ENCODE data around the gene NPDC1. TPM values are rescaled to one million over a fixed set of nuclear protein-coding genes. Genes with fewer than 3 reads are reported as not detected.

NPDC1 gene
- total and polyA plus RNA-seq, 2 donors (not counting 1 experiment from before 2014, with no cell fraction given) = 0.17 to 0.19 TPM

DNA sequence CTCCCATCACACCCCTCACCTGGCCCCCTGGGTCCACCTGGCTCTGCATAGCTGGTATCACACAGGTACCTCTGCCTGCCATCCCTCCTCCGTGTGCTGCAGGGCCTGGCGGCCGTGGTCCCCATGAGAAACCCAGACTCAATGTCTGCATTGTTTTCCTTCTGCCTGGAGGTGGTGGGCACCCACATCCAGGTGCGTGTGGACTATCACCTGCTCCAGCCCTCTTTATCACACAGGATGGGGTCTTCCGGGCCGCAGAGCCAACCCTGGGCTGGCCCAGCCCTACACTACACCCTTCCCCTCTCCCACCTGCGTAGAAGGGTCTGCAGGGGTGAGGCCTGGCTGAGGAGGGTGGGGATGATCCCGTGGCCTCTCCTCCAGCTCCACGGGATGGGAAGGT lies 7.1 kb downstream of the NPDC1 start:
- 94% methylated on average over 4 of the region's 9 CpGs for WGBS (ENCODE audit: insufficient coverage)
- Histone ChIP-seq H3K4me3 (ENCODE audit: control extremely low read depth in 1 of 5, extremely low read depth in 1 of 5, insufficient read depth in 1 of 5, low read depth in 2 of 5, low read length in 4 of 5) (no peak overlapping the region), H3K4me2 (replicated peaks; ENCODE audit: low read depth, low read length, poor library complexity, severe bottlenecking) (no peak overlapping the region), H3K9ac (ENCODE audit: low read length) (no peak overlapping the region), H3K27ac (ENCODE audit: low read length in 2 of 2) (no peak overlapping the region), H3K4me1 (ENCODE audit: control insufficient read depth in 2 of 2, insufficient read depth in 2 of 2, low read length in 2 of 2) (peaks cover 15 to 17% of the 10 kb centered on the region in 2 donors), H3K9me3 (ENCODE audit: control extremely low read depth in 1 of 3, control insufficient read depth in 2 of 3, insufficient read depth in 1 of 3, low read length in 2 of 3) (peaks cover 0 to 15% (median 0%) of the 10 kb centered on the region in 3 donors), H3K27me3 (replicated peaks in 1 of 4; ENCODE audit: control extremely low read depth in 1 of 4, control insufficient read depth in 3 of 4, insufficient read depth in 4 of 4, low read length in 3 of 4) (peaks cover 0 to 25% (median 10%) of the 10 kb centered on the region in 4 experiments), H3K36me3 (replicated peaks in 1 of 2; ENCODE audit: control extremely low read depth in 1 of 2, control insufficient read depth in 1 of 2, extremely low read depth in 1 of 2, insufficient read depth in 2 of 2, low read length in 1 of 2) (no peaks in the 10 kb centered on the region), H3K79me2 (ENCODE audit: control insufficient read depth, insufficient read depth, low read length) (no peaks in the 10 kb centered on the region), H2AFZ (ENCODE audit: insufficient read depth, low read depth, low read length, poor library complexity, severe bottlenecking) (no peak overlapping the region), H4K20me1 (ENCODE audit: control insufficient read depth, insufficient read depth, low read length, poor library complexity, severe bottlenecking) (no peaks in the 10 kb centered on the region)
- intact Hi-C loops (cut with micrococcal nuclease) = no loop called here
- ChIA-PET CTCF (interaction anchor here (1.3 kb wide), 1 partner anchor 10 kb away, joined by 5 read pairs; no protein-coding TSS in a partner anchor), POLR2A (interaction anchor here (0.6 kb wide), 1 partner anchor 229 kb away, joined by 11 read pairs; no protein-coding TSS in a partner anchor)
- TF ChIP-seq, protein P1, sequence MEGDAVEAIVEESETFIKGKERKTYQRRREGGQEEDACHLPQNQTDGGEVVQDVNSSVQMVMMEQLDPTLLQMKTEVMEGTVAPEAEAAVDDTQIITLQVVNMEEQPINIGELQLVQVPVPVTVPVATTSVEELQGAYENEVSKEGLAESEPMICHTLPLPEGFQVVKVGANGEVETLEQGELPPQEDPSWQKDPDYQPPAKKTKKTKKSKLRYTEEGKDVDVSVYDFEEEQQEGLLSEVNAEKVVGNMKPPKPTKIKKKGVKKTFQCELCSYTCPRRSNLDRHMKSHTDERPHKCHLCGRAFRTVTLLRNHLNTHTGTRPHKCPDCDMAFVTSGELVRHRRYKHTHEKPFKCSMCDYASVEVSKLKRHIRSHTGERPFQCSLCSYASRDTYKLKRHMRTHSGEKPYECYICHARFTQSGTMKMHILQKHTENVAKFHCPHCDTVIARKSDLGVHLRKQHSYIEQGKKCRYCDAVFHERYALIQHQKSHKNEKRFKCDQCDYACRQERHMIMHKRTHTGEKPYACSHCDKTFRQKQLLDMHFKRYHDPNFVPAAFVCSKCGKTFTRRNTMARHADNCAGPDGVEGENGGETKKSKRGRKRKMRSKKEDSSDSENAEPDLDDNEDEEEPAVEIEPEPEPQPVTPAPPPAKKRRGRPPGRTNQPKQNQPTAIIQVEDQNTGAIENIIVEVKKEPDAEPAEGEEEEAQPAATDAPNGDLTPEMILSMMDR (IDR thresholded peaks at IDR 0.05) = no peak
- TF ChIP-seq EZH2 (IDR thresholded peaks at IDR 0.05; ENCODE audit: borderline replicate concordance, insufficient read depth, low read depth, low read length, poor library complexity, severe bottlenecking) = no peak
- H3K27ac Mint-ChIP-seq = no peak overlapping the region
- ATAC-seq (ENCODE audit: low read depth) (no peak), DNase-seq (no peak)
- H3K9me3 Mint-ChIP-seq (ENCODE audit: insufficient read depth) = no peaks in the 10 kb centered on the region
- H3K27me3 Mint-ChIP-seq = peaks cover 5% of the 10 kb centered on the region
- H3K4me1 Mint-ChIP-seq = peaks cover 12% of the 10 kb centered on the region
- H3K4me3 Mint-ChIP-seq = no peak overlapping the region

DNA sequence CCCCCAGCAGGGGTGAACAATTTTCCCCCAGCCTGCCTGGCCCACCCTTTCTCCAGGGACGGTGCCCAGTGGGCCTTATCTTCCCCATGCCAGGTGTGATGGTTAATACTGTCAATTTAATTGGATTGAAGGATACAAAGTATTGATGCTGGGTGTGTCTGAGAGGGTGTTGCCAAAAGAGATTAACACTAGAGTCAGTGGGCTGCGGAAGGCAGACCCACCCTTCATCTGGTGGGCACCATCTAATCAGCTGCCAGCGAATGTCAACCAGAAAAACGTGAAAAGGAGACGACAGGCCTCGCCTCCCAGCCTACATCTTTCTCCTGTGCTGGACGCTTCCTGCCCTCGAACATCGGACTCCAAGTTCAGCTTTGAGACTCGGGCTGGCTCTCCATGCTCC lies 8.5 kb downstream of the NPDC1 start:
- H3K27ac ChIP-seq (ENCODE audit: low read length in 2 of 2) = no peak overlapping the region
- H2AFZ ChIP-seq (ENCODE audit: insufficient read depth, low read depth, low read length, poor library complexity, severe bottlenecking) = no peak overlapping the region
- ChIA-PET CTCF (interaction anchor here (0.8 to 3.9 kb wide), 6 partner anchors 7 to 251 kb away, joined by 3 to 25 read pairs (median 4); partner anchors contain the start of gene RABL6), POLR2A (no interaction called here)
- H3K4me1 Mint-ChIP-seq = peaks cover 26% of the 10 kb centered on the region
- WGBS (ENCODE audit: insufficient coverage) = 98% methylated on average over 7 of the region's 10 CpGs
- H3K4me3 ChIP-seq (ENCODE audit: control extremely low read depth in 1 of 5, extremely low read depth in 1 of 5, insufficient read depth in 1 of 5, low read depth in 2 of 5, low read length in 4 of 5) = no peak overlapping the region
- peaks cover 26 to 30% of the 10 kb centered on the region in 2 donors for H3K4me1 ChIP-seq (ENCODE audit: control insufficient read depth in 2 of 2, insufficient read depth in 2 of 2, low read length in 2 of 2)
- TF ChIP-seq, protein P1 (IDR thresholded peaks at IDR 0.05) = no peak
- TF ChIP-seq EZH2 (IDR thresholded peaks at IDR 0.05; ENCODE audit: borderline replicate concordance, insufficient read depth, low read depth, low read length, poor library complexity, severe bottlenecking) = no peak
- no peak overlapping the region for H3K4me3 Mint-ChIP-seq
- H3K27me3 Mint-ChIP-seq = no peaks in the 10 kb centered on the region
- H3K27me3 ChIP-seq (replicated peaks in 1 of 4; ENCODE audit: control extremely low read depth in 1 of 4, control insufficient read depth in 3 of 4, insufficient read depth in 4 of 4, low read length in 3 of 4) = peaks cover 0 to 12% (median 1%) of the 10 kb centered on the region in 4 experiments
- no peak overlapping the region for H3K4me2 ChIP-seq (replicated peaks; ENCODE audit: low read depth, low read length, poor library complexity, severe bottlenecking)
- no peaks in the 10 kb centered on the region for H3K36me3 ChIP-seq (replicated peaks in 1 of 2; ENCODE audit: control extremely low read depth in 1 of 2, control insufficient read depth in 1 of 2, extremely low read depth in 1 of 2, insufficient read depth in 2 of 2, low read length in 1 of 2)
- no peaks in the 10 kb centered on the region for H3K9me3 Mint-ChIP-seq (ENCODE audit: insufficient read depth)
- no peak overlapping the region for H3K27ac Mint-ChIP-seq
- ATAC-seq (ENCODE audit: low read depth) (no peak), DNase-seq (no peak)
- H3K9me3 ChIP-seq (ENCODE audit: control extremely low read depth in 1 of 3, control insufficient read depth in 2 of 3, insufficient read depth in 1 of 3, low read length in 2 of 3) = peaks cover 0 to 10% (median 0%) of the 10 kb centered on the region in 3 donors
- intact Hi-C loops (cut with micrococcal nuclease) = no loop called here
- no peaks in the 10 kb centered on the region for H4K20me1 ChIP-seq (ENCODE audit: control insufficient read depth, insufficient read depth, low read length, poor library complexity, severe bottlenecking)
- no peak overlapping the region for H3K9ac ChIP-seq (ENCODE audit: low read length)
- no peaks in the 10 kb centered on the region for H3K79me2 ChIP-seq (ENCODE audit: control insufficient read depth, insufficient read depth, low read length)

Data from B cell (primary cell).